ENCODE data around the gene ADAMTS6. TPM values are rescaled to one million over a fixed set of nuclear protein-coding genes. Genes with fewer than 3 reads are reported as not detected.

ADAMTS6 gene
- total and polyA plus RNA-seq, 2 of the 13 experiments (the other 11 are each of a cell fraction or from before 2014, with no cell fraction given): 3.1 to 8.2 TPM

GRCh38 chr5:65359569-65359968, 122.2 kb downstream of the ADAMTS6 start:
- no peak overlapping the region for H3K4me3 ChIP-seq (replicated peaks in 1 of 3; ENCODE audit: insufficient read depth in 1 of 3, low read depth in 2 of 3, low read length in 3 of 3)
- H3K36me3 ChIP-seq (replicated peaks in 1 of 2; ENCODE audit: control insufficient read depth in 1 of 2, insufficient read depth in 2 of 2, low read length in 2 of 2): no peaks in the 10 kb centered on the region
- ATAC-seq: no peak
- H2AFZ ChIP-seq (ENCODE audit: low read length): no peak overlapping the region
- ChIA-PET POLR2A (no interaction called here), CTCF (ENCODE audit: low intra/inter-chr PET ratio, low total read pairs) (no interaction called here)
- DNase-seq (ENCODE audit: low spot score): no peak
- H3K9ac ChIP-seq (ENCODE audit: insufficient read depth, low read depth, low read length): no peak overlapping the region
- no peaks in the 10 kb centered on the region for H4K20me1 ChIP-seq (ENCODE audit: insufficient read depth, low read length)
- no peaks in the 10 kb centered on the region for H3K79me2 ChIP-seq (ENCODE audit: insufficient read depth, low read length)
- intact Hi-C loops (cut with micrococcal nuclease; ENCODE audit: unreplicated experiment) (no loop called here), in situ Hi-C loops (cut with HindIII; ENCODE audit: extremely low pct_ligation_motif_present, low pct_unique_long_range_greater_than_20kb) (no loop called here)
- H3K4me2 ChIP-seq (ENCODE audit: low read depth, low read length): no peak overlapping the region
- no peaks in the 10 kb centered on the region for H3K4me1 ChIP-seq (ENCODE audit: insufficient read depth, low read length)
- 60% methylated on average over 3 of the region's 3 CpGs for WGBS (ENCODE audit: low lambda C conversion rate)
- H3K27ac ChIP-seq (ENCODE audit: extremely low read length, insufficient read depth, low read length): no peak overlapping the region
- no peaks in the 10 kb centered on the region for H3K27me3 ChIP-seq (ENCODE audit: control insufficient read depth in 1 of 2, insufficient read depth in 2 of 2, low read length in 2 of 2)
- no peak for FAIRE-seq
- BruUV-seq (replicated peaks): no TSS peak
- H3K9me3 ChIP-seq (ENCODE audit: low read length): no peaks in the 10 kb centered on the region
- TF ChIP-seq SP4 (CRISPR knock-in tag; IDR thresholded peaks at IDR 0.05) (no peak), ZNF496 (CRISPR knock-in tag; IDR thresholded peaks at IDR 0.05; ENCODE audit: insufficient replicate concordance) (no peak), ZIK1 (CRISPR knock-in tag; IDR thresholded peaks at IDR 0.05; ENCODE audit: borderline replicate concordance, low read depth) (no peak), XBP1 (CRISPR knock-in tag; IDR thresholded peaks at IDR 0.05) (no peak), ZNF687 (CRISPR knock-in tag; IDR thresholded peaks at IDR 0.05) (no peak), SOX6 (IDR thresholded peaks at IDR 0.05) (no peak), SOX6 (CRISPR knock-in tag; IDR thresholded peaks at IDR 0.05) (no peak), PRDM4 (CRISPR knock-in tag; IDR thresholded peaks at IDR 0.05; ENCODE audit: borderline replicate concordance) (no peak), SP2 (CRISPR knock-in tag; IDR thresholded peaks at IDR 0.05) (no peak), ERF (CRISPR knock-in tag; IDR thresholded peaks at IDR 0.05) (no peak), SNAI1 (CRISPR knock-in tag; IDR thresholded peaks at IDR 0.05; ENCODE audit: borderline replicate concordance) (no peak), BCLAF1 (IDR thresholded peaks at IDR 0.05) (no peak), ZNF44 (CRISPR knock-in tag; IDR thresholded peaks at IDR 0.05) (no peak), ZNF260 (CRISPR knock-in tag; IDR thresholded peaks at IDR 0.05; ENCODE audit: borderline replicate concordance, low read depth) (no peak)
